Peyer's patch (tissue), 4 donors: ENCODE data around the gene SYCE3.

Experiments used
- CTCF ChIP-seq, 6 experiments: fragments of 450-650 bp in 4 of 6; fragments of 200-600 bp in 2 of 6; sonication (generic) in 1 of 6; IDR thresholded peaks; one replicate each; pipeline ENCODE4 v1.5.1; 2017 to 2019; ENCODE audit warnings: antibody characterized with exemption in 6 of 6, mild to moderate bottlenecking in 3 of 6, moderate library complexity in 1 of 6
- POLR2A ChIP-seq, 2 donors: fragments of 450-650 bp; IDR thresholded peaks; one replicate each; pipeline ENCODE4 v1.5.1; 2017; ENCODE audit warnings: antibody characterized with exemption in 2 of 2, mild to moderate bottlenecking in 2 of 2, moderate library complexity in 2 of 2

- TF ChIP-seq CTCF (IDR thresholded peaks at IDR 0.05) (no peak), POLR2A (IDR thresholded peaks at IDR 0.05) (no peak)
These were observed 42.9 kb upstream of the SYCE3 start for GRCh38 chr22:50605613-50606074.
